HG02885 (cell line): Measurements from ENCODE around the gene LSMEM2.
A peak's percentile ranks its signal among the peaks of the same experiment; 100 is the strongest.
"Not testable (repeated sequence)": the region's sequence is repeated elsewhere in the genome, so short reads cannot be mapped to it uniquely, and the experiment has no call there.

Experiments used
- ATAC-seq: cut with Tn5 transposase; IDR thresholded peaks from one replicate; pipeline ENCODE4 v1.9.1; 2021; ENCODE audit warnings: mild to moderate bottlenecking; ENCODE audit not compliant: unreplicated experiment, poor library complexity

The LSMEM2 gene

GRCh38 chr3:50295553-50296431 is 16.9 kb downstream of the LSMEM2 start:
- ATAC-seq: no peak

GRCh38 chr3:50296721-50297383 is 18.0 kb downstream of the LSMEM2 start:
- no peak for ATAC-seq

GRCh38 chr3:50297384-50297775 is 18.5 kb downstream of the LSMEM2 start:
- no peak for ATAC-seq

- ATAC-seq: no peak
Measured at GRCh38 chr3:50297896-50298725, 19.2 kb downstream of the LSMEM2 start.

GRCh38 chr3:50298836-50299637 is 20.1 kb downstream of the LSMEM2 start, which contains the start of the genes HYAL3 and NAA80:
Gene HYAL3 (minus strand): TSS chr3:50299405. CDS start chr3:50295602, 3,803 bp downstream.
Gene NAA80 (minus strand): TSS chr3:50299405. CDS start chr3:50297463, 1,942 bp downstream.
- ATAC-seq: peak; percentile 90

- ATAC-seq: no peak
Measured at GRCh38 chr3:50299638-50299928, 20.7 kb downstream of the LSMEM2 start.

GRCh38 chr3:50299929-50300680 is 21.2 kb downstream of the LSMEM2 start:
- ATAC-seq: no peak

GRCh38 chr3:50300681-50301254 is 21.9 kb downstream of the LSMEM2 start:
- no peak for ATAC-seq

GRCh38 chr3:50302095-50303012 is 23.5 kb downstream of the LSMEM2 start:
- no peak for ATAC-seq

- ATAC-seq: no peak
Measured at GRCh38 chr3:50303013-50303815, 24.3 kb downstream of the LSMEM2 start, which contains the start of gene HYAL1. Gene HYAL1 (minus strand): TSS chr3:50303574. CDS start chr3:50302956, 618 bp downstream.

- no peak for ATAC-seq
Measured at GRCh38 chr3:50304601-50305000, 25.7 kb downstream of the LSMEM2 start.

- not testable (repeated sequence) for ATAC-seq
Measured at GRCh38 chr3:50312041-50312440, 33.2 kb downstream of the LSMEM2 start.

- no peak for ATAC-seq
Measured at GRCh38 chr3:50314342-50314741, 35.5 kb downstream of the LSMEM2 start.

- no peak for ATAC-seq
Measured at GRCh38 chr3:50314816-50315215, 35.9 kb downstream of the LSMEM2 start.

- ATAC-seq: no peak
Measured at GRCh38 chr3:50316657-50317242, 37.9 kb downstream of the LSMEM2 start.

GRCh38 chr3:50317300-50317699 is 38.4 kb downstream of the LSMEM2 start:
- ATAC-seq: no peak

GRCh38 chr3:50318163-50318562 is 39.3 kb downstream of the LSMEM2 start:
- no peak for ATAC-seq
